Naive thymus-derived CD4-positive, alpha-beta T cell (primary cell): ENCODE results near the gene EXO5. TPM values are rescaled to one million over a fixed set of nuclear protein-coding genes. Genes with fewer than 3 reads are reported as not detected.

ENCODE experiments used
- ATAC-seq: fragments of 150-1000 bp; cut with Tn5 transposase; 2 replicates; pipeline ENCODE4 v1.10.0; 2021; ENCODE audit warnings: mild to moderate bottlenecking, moderate library complexity
- CTCF ChIA-PET: fragments of 350-600 bp; sonication (Branson Sonifier 250); formaldehyde crosslinking; loops from one replicate; lab custom pipeline; 2021; ENCODE audit warnings: antibody characterized with exemption; lab: Charles Lee
- POLR2A ChIA-PET: fragments of 350-600 bp; sonication (Branson Sonifier 250); formaldehyde crosslinking; loops from one replicate; lab custom pipeline; 2021; ENCODE audit warnings: antibody characterized with exemption, inconsistent platforms; lab: Charles Lee
- DNase-seq, 9 donors: peaks; one replicate each; pipeline versions ENCODE4 v3.0.0 to v3.0.0-alpha.2; 2020 to 2022; ENCODE audit warnings: mixed read lengths in 1 of 9
- H3K27ac ChIP-seq: one replicate; pipeline ENCODE4 v1.7.0; 2013; ENCODE audit warnings: mild to moderate bottlenecking, low read depth, low read length, moderate library complexity
- H3K27me3 ChIP-seq, 2 donors: one replicate each; pipeline ENCODE4 v1.7.0; 2013; ENCODE audit warnings: low read length in 2 of 2, mild to moderate bottlenecking in 2 of 2, moderate library complexity in 2 of 2; ENCODE audit not compliant: control insufficient read depth in 2 of 2, insufficient read depth in 2 of 2
- H3K36me3 ChIP-seq, 3 experiments: 1 replicate in 2 of 3; 2 replicates in 1 of 3; pipeline ENCODE4 v1.7.0; 2013; ENCODE audit warnings: low read length in 3 of 3, mild to moderate bottlenecking in 3 of 3, moderate library complexity in 1 of 3; ENCODE audit not compliant: insufficient read depth in 3 of 3, control insufficient read depth in 2 of 3
- H3K4me1 ChIP-seq, 2 donors: one replicate each; pipeline ENCODE4 v1.7.0; 2013; ENCODE audit warnings: low read length in 2 of 2, mild to moderate bottlenecking in 2 of 2, moderate library complexity in 1 of 2; ENCODE audit not compliant: control insufficient read depth in 2 of 2, insufficient read depth in 2 of 2
- H3K4me3 ChIP-seq: 2 replicates; pipeline ENCODE4 v1.7.0; 2013; ENCODE audit warnings: mild to moderate bottlenecking, low read length
- H3K9me3 ChIP-seq, 3 experiments: 1 replicate in 2 of 3; 2 replicates in 1 of 3; pipeline ENCODE4 v1.7.0; 2013; ENCODE audit warnings: low read length in 3 of 3; ENCODE audit not compliant: control insufficient read depth in 2 of 3
- H3K27ac Mint-ChIP-seq, 9 donors: one replicate each; pipeline ENCODE4 v1.8.0; 2020 to 2022; ENCODE audit warnings: mixed read lengths in 9 of 9, mild to moderate bottlenecking in 8 of 9, moderate library complexity in 5 of 9, inconsistent platforms in 2 of 9
- H3K27me3 Mint-ChIP-seq, 5 donors: one replicate each; pipeline ENCODE4 v1.8.0; 2021 to 2022; ENCODE audit warnings: mixed read lengths in 5 of 5, mild to moderate bottlenecking in 1 of 5
- H3K36me3 Mint-ChIP-seq, 5 donors: one replicate each; pipeline ENCODE4 v1.8.0; 2020 to 2022; ENCODE audit warnings: mixed read lengths in 5 of 5, mild to moderate bottlenecking in 3 of 5, inconsistent platforms in 1 of 5
- H3K4me1 Mint-ChIP-seq, 7 donors: one replicate each; pipeline ENCODE4 v1.8.0; 2020 to 2022; ENCODE audit warnings: mixed read lengths in 7 of 7, mild to moderate bottlenecking in 3 of 7, inconsistent platforms in 1 of 7
- H3K4me3 Mint-ChIP-seq, 10 donors: one replicate each; pipeline ENCODE4 v1.8.0; 2020 to 2022; ENCODE audit warnings: mild to moderate bottlenecking in 10 of 10, mixed read lengths in 10 of 10, moderate library complexity in 6 of 10, inconsistent platforms in 2 of 10
- H3K9me3 Mint-ChIP-seq, 11 donors: one replicate each; pipeline ENCODE4 v1.8.0; 2020 to 2022; ENCODE audit warnings: mixed read lengths in 11 of 11, mild to moderate bottlenecking in 4 of 11, inconsistent platforms in 1 of 11, moderate library complexity in 1 of 11
- intact Hi-C, 2 donors: fragments of 100-400 bp; cut with micrococcal nuclease; formaldehyde crosslinking; loops; one replicate each; pipeline ENCODE4 v1.15.1; 2023
- polyA plus RNA-seq, 2 donors: library from polyadenylated mRNA; unstranded; fragments of 300-500 nt; fragmentation: Illumina TruSeq; gene quantifications; one replicate each; pipeline ENCODE4 v1.2.3, GENCODE V29; 2021
- total RNA-seq, 6 experiments: library from RNA in 5 of 6; stranded (reverse) in 5 of 6; gene quantifications; 1 replicate in 5 of 6; 2 replicates in 1 of 6; pipeline ENCODE4 v1.2.3 and lab custom pipeline; 2021 to 2026

The EXO5 gene, protein sequence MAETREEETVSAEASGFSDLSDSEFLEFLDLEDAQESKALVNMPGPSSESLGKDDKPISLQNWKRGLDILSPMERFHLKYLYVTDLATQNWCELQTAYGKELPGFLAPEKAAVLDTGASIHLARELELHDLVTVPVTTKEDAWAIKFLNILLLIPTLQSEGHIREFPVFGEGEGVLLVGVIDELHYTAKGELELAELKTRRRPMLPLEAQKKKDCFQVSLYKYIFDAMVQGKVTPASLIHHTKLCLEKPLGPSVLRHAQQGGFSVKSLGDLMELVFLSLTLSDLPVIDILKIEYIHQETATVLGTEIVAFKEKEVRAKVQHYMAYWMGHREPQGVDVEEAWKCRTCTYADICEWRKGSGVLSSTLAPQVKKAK
- total RNA-seq (10 to 100 TPM in 2 of 5 experiments, 1 to 10 TPM in 3; 5.2 to 14.1 (median 8.6) TPM), polyA plus RNA-seq (1 to 10 TPM; 8.1 to 8.8 TPM), total RNA-seq (lab: John Stamatoyannopoulos, UW) (8.3 reads per million, percentile 32 among the genes with 10 or more reads in this experiment)

GRCh38 chr1:40508375-40509341 is at the start of gene EXO5:
EXO5 (plus strand) TSS chr1:40508767; CDS start chr1:40514545, 5,778 bp downstream.
- Mint-ChIP-seq H3K4me3 (peak within 1 kb of the TSS; percentile 76 to 93 (median 91)), H3K36me3 (peaks cover 18 to 58% (median 38%) of the 10 kb centered on the region in 5 donors), H3K4me1 (peaks cover 9 to 18% (median 12%) of the 10 kb centered on the region in 7 donors), H3K27me3 (no peaks in the 10 kb centered on the region), H3K9me3 (peaks cover 6 to 74% (median 32%) of the 10 kb centered on the region in 11 donors), H3K27ac (peak within 1 kb of the TSS; percentile 44 to 91 (median 74))
- DNase-seq = peak; percentile 59 to 88 (median 67)
- H3K9me3 ChIP-seq = peaks cover 0 to 22% (median 8%) of the 10 kb centered on the region in 3 experiments
- H3K36me3 ChIP-seq = peaks cover 0 to 8% (median 0%) of the 10 kb centered on the region in 3 experiments
- intact Hi-C loops = loop anchor here (1.0 kb wide), 4 partner anchors 23 to 59 kb away; partner anchors contain the start of genes ZFP69 (in 2 of the 2), ZNF684 (in 2 of the 2) and ZFP69B (in 1 of the 2)
- ChIA-PET POLR2A (interaction anchor here (0.6 to 2.4 kb wide), 5 partner anchors 23 to 1837 kb away, joined by 3 to 20 read pairs (median 4); partner anchors contain the start of genes NFYC and ZNF684), CTCF (interaction anchor here (1.0 kb wide), 1 partner anchor 23 kb away, joined by 3 read pairs; the partner anchor contains the start of gene ZNF684)
- H3K27me3 ChIP-seq = no peaks in the 10 kb centered on the region
- H3K4me1 ChIP-seq = no peaks in the 10 kb centered on the region
- peak within 1 kb of the TSS; percentile 68 for H3K27ac ChIP-seq
- peak; percentile 99 for ATAC-seq
- H3K4me3 ChIP-seq = peak within 1 kb of the TSS; percentile 70

DNA sequence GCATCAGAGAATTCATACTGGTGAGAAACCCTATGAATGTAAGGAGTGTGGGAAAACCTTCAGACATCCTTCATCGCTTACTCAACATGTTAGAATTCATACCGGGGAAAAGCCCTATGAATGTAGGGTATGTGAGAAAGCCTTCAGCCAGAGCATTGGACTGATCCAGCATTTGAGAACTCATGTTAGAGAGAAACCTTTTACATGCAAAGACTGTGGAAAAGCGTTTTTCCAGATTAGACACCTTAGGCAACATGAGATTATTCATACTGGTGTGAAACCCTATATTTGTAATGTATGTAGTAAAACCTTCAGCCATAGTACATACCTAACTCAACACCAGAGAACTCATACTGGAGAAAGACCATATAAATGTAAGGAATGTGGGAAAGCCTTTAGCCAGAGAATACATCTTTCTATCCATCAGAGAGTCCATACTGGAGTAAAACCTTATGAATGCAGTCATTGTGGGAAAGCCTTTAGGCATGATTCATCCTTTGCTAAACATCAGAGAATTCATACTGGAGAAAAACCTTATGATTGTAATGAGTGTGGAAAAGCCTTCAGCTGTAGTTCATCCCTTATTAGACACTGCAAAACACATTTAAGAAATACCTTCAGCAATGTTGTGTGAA is 45.5 kb upstream of the EXO5 start:
- Histone ChIP-seq H3K9me3 (peaks cover 21 to 92% (median 48%) of the 10 kb centered on the region in 3 experiments), H3K27ac (no peak overlapping the region), H3K27me3 (no peaks in the 10 kb centered on the region), H3K4me3 (no peak overlapping the region), H3K4me1 (no peaks in the 10 kb centered on the region), H3K36me3 (peaks cover 6 to 43% (median 7%) of the 10 kb centered on the region in 3 experiments)
- CTCF ChIA-PET = no interaction called here
- no peak for ATAC-seq
- Mint-ChIP-seq H3K4me3 (no peak overlapping the region), H3K27ac (peak overlapping the region in 1 of 9 donors; percentile 42), H3K27me3 (no peaks in the 10 kb centered on the region), H3K36me3 (peaks cover 48 to 84% (median 63%) of the 10 kb centered on the region in 5 donors), H3K4me1 (no peaks in the 10 kb centered on the region), H3K9me3 (peaks cover 29 to 99% (median 81%) of the 10 kb centered on the region in 11 donors)
- intact Hi-C loops = no loop called here
- DNase-seq = peak in 1 of 9 donors; percentile 9
- POLR2A ChIA-PET = interaction anchor here (1.5 kb wide), 1 partner anchor 15 kb away, joined by 4 read pairs; the partner anchor contains the start of gene ZFP69

DNA sequence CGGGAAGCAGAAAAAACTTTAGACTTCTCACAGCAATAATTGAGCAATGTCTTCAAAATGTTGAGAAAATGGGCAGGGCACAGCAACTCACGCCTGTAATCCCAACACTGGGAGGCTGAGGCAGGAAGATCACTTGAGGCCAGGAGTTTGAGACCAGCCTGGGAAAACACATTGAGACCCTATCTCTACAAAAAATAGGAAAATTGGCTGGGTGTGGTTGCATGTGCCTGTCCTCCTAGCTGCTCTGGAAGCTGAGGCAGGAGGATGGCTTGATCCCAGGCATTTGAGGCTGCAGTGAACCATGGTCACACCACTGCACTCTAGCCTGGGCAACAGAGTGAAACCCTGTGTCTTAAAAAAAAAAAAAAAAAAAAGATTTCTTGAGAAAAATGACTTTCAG is 39.2 kb upstream of the EXO5 start:
- POLR2A ChIA-PET = no interaction called here
- Mint-ChIP-seq H3K27ac (no peak overlapping the region), H3K4me1 (no peaks in the 10 kb centered on the region), H3K9me3 (peaks cover 22 to 100% (median 83%) of the 10 kb centered on the region in 11 donors), H3K36me3 (peaks cover 37 to 65% (median 40%) of the 10 kb centered on the region in 5 donors), H3K4me3 (no peak overlapping the region), H3K27me3 (no peaks in the 10 kb centered on the region)
- Histone ChIP-seq H3K27me3 (no peaks in the 10 kb centered on the region), H3K9me3 (peaks cover 11 to 78% (median 42%) of the 10 kb centered on the region in 3 experiments), H3K4me1 (no peaks in the 10 kb centered on the region), H3K36me3 (no peaks in the 10 kb centered on the region), H3K4me3 (no peak overlapping the region), H3K27ac (no peak overlapping the region)
- no peak for ATAC-seq
- CTCF ChIA-PET = interaction anchor here (0.5 kb wide), 1 partner anchor 116 kb away, joined by 3 read pairs; no protein-coding TSS in a partner anchor
- DNase-seq = no peak
- intact Hi-C loops = no loop called here

DNA sequence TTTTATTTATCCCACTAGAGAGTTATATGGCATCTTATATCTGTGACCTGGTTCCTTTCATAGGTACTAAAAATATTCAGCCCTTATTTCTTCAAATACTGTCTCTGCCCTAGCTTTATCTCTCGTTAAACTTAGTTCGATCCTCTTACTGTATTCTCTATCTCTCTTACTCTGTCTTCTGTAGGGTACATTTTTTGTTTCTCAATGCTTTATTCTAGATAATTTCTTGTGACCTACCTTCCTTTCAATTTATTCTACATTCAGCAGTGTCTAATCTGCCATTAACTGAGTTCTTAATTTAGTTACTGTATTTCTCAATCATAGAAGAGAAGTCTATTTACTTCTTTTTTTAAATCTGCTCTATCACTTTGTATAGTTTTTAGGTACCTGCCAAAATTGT is 33.3 kb upstream of the EXO5 start:
- Mint-ChIP-seq H3K27ac (no peak overlapping the region), H3K36me3 (peaks cover 14 to 50% (median 28%) of the 10 kb centered on the region in 5 donors), H3K4me3 (no peak overlapping the region), H3K9me3 (peaks cover 0 to 93% (median 45%) of the 10 kb centered on the region in 11 donors), H3K27me3 (no peaks in the 10 kb centered on the region), H3K4me1 (peaks cover 12 to 31% (median 27%) of the 10 kb centered on the region in 7 donors)
- no peak for DNase-seq
- ChIA-PET CTCF (no interaction called here), POLR2A (no interaction called here)
- Histone ChIP-seq H3K9me3 (peaks cover 0 to 41% (median 0%) of the 10 kb centered on the region in 3 experiments), H3K27ac (no peak overlapping the region), H3K4me1 (peaks cover 0 to 5% of the 10 kb centered on the region in 2 donors), H3K27me3 (no peaks in the 10 kb centered on the region), H3K4me3 (no peak overlapping the region), H3K36me3 (no peaks in the 10 kb centered on the region)
- no peak for ATAC-seq
- intact Hi-C loops = no loop called here

DNA sequence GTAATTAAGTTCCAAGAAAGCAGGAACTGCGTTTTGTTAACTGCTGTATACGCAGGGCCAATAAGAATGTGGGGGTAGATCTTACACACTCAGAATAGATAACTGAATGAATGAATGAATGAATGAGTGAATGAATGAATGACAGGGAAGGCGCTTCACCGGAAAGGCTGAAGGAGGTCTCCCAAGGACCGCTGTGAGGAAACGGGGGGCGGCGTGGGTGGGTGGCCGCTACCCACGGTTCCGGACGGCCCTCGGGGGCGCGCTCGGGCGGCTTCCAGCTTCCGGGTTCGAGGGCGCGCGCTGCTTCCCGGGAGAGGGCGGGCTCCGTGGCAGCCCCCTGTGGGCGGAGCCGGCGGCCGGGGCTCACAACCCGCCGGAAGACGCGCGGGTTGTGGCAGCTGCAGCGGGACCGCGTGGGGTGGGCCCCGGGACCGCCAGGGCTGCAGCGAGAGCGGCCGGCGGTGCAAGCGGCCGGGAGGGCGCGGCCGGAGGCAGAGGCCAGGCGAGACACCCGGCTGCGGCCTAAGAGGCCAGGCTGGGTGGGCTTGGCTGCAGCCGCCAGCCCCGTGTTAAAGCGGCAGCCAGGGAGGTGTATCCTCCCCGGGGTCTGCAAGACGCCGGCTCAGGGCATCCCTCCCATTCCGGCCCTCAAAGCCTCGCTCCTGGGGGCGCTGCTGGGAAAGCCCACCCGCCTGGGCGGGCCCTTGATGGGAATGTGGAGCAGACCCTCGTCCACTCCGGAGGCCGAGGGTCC is 31.5 kb upstream of the EXO5 start, which contains the start of gene ZFP69:
ZFP69 (plus strand) TSS at position 367 of the 754 bp plus-strand sequence. CDS start 2,072 bp downstream, outside the sequence.
- H3K4me3 Mint-ChIP-seq = peak within 1 kb of the TSS; percentile 83 to 99 (median 92)
- intact Hi-C loops = loop anchor here (1.0 to 2.0 kb wide), 3 partner anchors 26 to 54 kb away; partner anchors contain the start of genes EXO5 (in 2 of the 2), ZFP69B (in 2 of the 2) and ZNF684 (in 1 of the 2)
- peak within 1 kb of the TSS; percentile 64 for H3K27ac ChIP-seq
- H3K4me1 Mint-ChIP-seq = peaks cover 12 to 34% (median 27%) of the 10 kb centered on the region in 7 donors
- H3K27me3 Mint-ChIP-seq = no peaks in the 10 kb centered on the region
- peaks cover 19 to 59% (median 40%) of the 10 kb centered on the region in 5 donors for H3K36me3 Mint-ChIP-seq
- peaks cover 0 to 41% (median 0%) of the 10 kb centered on the region in 3 experiments for H3K9me3 ChIP-seq
- peak within 1 kb of the TSS; percentile 70 to 95 (median 82) for H3K27ac Mint-ChIP-seq
- DNase-seq (peak; percentile 53 to 70 (median 65)), ATAC-seq (peak; percentile 91)
- H3K4me3 ChIP-seq = peak within 1 kb of the TSS; percentile 85
- H3K27me3 ChIP-seq = no peaks in the 10 kb centered on the region
- ChIA-PET POLR2A (interaction anchor here (1.1 to 1.7 kb wide), 3 partner anchors 11 to 55 kb away, joined by 3 to 4 read pairs (median 4); partner anchors contain the start of gene ZNF684), CTCF (no interaction called here)
- H3K36me3 ChIP-seq = peaks cover 0 to 10% (median 0%) of the 10 kb centered on the region in 3 experiments
- peaks cover 0 to 5% of the 10 kb centered on the region in 2 donors for H3K4me1 ChIP-seq
- peaks cover 10 to 92% (median 46%) of the 10 kb centered on the region in 11 donors for H3K9me3 Mint-ChIP-seq
